ENCODE results near the gene BIN2.
"Not testable (repeated sequence)": the region's sequence is repeated elsewhere in the genome, so short reads cannot be mapped to it uniquely, and the experiment has no call there.

Gene BIN2

DNA sequence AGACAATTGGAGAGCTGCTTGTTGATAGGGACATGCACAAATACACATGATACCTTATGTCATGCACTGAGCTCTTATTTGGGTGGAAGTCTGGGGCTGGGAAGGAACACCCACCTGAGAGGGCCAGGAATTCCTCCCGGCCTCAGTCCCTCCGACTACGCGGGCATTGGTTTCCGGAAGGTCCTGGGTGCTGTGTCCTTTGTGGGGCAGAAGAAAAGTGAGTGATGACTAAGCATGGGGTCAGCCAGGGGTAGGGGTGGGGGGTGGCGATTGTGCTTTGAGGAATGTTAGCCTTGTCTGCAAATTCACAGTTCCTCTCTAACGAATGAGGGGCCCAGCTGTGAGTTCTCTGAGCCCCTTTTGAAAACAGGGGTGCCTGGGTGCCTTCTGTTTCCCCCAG is 21.7 kb upstream of the BIN2 start:
- DNase-seq: no peak

- DNase-seq: no peak
Measured at GRCh38 chr12:51343201-51343600, 19.2 kb upstream of the BIN2 start.

GRCh38 chr12:51342416-51342815 is 18.4 kb upstream of the BIN2 start:
- DNase-seq: no peak

- peak in 12 of 14 donors; percentile 21 to 74 (median 40) for DNase-seq
Measured at GRCh38 chr12:51341251-51342007, 17.5 kb upstream of the BIN2 start.

DNA sequence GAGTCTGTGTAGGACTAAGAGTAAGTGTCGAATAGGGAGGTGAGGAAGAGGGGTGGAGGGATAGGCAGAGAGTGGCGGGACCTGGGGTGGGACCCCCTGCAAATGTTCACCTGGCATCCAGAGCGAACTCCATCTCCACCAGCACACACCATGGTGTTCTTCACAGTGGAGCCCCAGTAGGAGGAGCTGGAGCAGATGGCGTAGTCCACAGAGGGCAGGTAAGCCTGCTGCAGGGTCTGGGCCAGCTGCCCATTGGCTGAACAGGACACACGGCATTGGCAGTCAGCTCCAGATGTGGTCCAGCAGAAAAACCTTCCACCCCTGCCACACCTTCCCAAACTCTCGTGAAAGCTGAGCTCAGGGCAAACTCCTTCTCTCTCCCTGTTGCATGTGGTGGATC is 15.8 kb upstream of the BIN2 start:
- DNase-seq: no peak

GRCh38 chr12:51337336-51337735 is 13.4 kb upstream of the BIN2 start:
- DNase-seq: not testable (repeated sequence)

DNA sequence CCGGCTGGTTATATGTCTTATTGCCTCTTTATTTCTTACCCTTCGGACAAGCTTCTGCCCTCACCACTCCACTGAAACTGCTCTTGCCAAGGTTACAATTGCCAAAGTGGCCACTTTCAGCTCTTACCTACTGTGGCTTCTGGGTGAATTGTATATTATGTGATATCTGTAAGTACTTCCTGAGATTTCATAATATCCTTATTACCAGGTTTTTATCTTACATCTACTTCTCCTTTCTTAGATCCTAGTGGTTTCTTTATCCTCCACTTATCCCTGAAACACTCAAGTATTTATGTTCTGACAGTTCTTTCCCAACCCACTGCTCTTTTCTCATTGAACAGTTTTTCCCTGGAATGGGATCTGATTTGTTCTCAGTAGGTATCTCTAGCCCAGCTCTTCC is 12.0 kb upstream of the BIN2 start:
- DNase-seq: no peak

GRCh38 chr12:51334764-51335163 is 10.8 kb upstream of the BIN2 start:
- no peak for DNase-seq

DNA sequence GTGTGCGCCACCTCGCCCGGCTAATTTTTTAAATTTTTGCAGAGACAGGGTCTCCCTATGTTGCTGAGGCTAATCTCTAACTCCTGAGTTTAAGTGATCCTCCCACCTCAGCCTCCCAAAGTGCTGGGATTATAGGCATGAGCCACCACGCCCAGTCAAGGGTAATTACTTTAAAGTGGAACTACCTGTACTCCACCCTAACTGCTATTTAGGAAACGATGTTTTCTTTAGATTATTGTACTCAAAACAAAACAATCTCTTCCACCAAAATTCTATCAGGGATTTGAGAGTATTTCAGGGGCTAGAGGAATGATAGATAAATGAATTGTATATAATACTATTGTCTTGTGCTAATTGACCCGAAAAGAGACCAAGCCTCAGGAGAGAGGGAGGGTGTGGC is 9.6 kb upstream of the BIN2 start:
- no peak for DNase-seq

GRCh38 chr12:51330186-51330585 is 6.2 kb upstream of the BIN2 start:
- DNase-seq: no peak

DNA sequence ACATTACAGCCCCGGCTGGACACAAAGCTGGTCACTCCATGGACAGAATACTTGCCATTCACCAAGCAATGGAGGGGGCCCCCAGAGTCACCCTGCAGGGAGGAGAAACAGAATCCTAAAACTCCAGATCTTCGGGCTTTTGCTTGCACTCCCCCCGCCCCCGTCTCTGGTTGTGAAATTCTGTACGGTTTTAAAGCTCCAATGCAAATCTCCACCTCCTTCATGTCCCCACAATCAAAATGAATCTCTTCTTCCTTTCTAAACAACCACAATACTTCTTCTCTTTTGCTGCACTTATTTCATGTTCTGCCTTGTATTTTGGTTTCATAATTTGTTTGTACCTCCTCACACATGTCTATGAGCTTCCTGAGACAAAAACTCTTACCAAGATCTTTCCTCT is 5.8 kb upstream of the BIN2 start:
- DNase-seq: no peak

DNA sequence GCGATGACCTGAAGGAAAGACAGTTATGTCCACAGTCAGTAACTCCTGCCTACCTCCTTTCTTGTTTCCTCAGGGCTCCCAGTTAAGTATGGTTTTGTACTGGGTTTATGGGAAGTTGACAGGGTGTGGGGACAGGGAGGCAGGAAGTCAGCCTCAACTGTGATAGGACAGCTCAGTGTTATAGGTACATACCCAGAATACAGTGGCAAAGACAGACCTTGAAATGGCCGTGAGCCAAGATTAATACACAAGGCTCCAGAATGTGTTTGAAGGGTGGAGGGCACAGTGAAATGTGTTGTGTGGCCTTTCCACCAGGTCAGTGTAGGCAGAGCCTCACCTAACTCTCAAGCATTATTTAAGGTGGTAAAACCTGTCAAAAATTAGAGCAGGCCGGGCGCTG is 4.6 kb upstream of the BIN2 start:
- DNase-seq: no peak

DNA sequence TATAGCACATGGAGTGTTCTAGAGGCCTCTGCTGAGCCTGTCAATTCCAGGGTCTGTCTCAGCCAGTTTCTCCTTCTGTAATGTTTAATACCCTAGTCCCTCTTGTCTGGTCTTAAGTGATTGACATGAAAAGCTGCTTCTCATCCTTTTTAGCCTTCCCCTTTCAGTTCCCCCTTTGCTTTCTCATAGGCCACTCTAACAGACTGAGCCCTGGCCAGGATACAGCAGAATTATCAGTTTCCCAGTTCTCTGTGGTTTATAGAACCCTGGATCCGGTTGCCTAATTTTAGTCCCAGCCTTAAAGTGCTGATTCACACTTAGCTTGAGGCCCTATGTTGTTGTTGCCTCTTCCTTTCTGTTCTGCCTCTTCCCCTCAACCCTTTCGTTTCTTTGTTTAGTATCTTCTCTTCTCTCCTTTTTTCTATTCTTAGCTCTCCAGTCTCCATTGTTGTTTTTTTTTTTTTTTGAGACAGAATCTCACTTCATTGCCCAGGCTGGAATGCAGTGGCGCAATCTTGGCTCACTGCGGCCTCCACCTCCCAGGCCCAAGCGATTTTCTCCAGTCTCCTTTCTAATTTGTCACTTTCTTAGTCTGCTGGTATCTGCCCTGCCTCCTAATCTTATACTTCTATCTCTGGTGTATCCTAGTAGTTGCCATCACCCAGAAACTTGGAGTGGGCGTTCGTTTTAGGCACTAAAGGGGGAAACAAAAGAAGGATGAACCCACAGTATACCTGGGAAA is 2.9 kb upstream of the BIN2 start:
- DNase-seq: peak in 5 of 14 donors; percentile 15 to 41 (median 29)

DNA sequence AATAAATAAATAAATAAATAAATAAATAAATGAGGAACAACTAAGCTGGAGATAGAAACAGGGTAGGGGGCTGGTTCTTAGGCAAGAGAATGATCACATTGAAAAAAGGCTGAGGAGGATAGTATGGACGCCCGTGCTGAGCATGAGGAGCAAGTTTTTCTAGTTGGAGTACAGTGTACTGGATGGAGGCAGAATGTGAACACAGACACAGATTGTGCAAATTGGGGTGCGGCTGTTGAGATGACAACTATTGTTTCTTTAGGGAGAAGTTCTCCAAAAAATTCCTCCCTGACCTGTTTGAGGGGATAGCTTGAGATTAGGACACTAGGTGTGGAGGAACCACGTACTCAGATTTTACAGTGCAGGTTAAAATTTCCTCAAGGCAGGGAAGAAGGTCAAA is 979 bp upstream of the BIN2 start:
- no peak for DNase-seq

DNA sequence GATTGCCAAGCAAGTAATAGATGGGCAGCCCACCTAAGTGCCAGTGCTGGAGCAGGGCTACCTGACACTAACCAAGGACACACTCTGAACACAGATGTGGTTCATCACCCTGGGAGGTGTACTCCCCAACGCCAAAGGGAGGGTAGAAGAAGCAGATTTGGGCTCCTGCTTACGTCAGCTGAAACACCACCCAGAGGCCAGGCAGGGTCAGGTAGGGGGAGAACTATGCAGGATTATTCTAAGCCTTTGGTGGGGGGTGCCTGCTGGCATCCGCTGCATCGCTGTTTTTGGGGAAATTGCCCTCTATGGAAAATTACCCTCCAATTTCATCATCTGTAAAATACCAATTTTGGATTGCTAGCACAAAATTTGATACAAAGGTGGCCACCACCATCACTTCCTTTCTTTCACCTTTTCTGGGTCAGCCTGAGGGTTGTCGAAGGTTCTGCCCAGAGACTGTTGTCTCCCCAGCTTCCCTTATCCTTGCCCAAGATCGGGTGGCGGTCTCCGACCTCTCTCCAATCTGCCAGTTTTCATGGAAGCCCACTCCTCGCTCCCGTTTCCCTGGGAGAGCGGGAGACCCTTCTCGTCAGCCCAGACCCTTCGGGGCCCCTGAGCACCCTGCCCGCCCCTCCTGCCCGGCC is 535 bp downstream of the BIN2 start:
- DNase-seq: peak in 1 of 14 donors; percentile 14

- DNase-seq: no peak
Measured at GRCh38 chr12:51322452-51322851, 1.5 kb downstream of the BIN2 start.

DNA sequence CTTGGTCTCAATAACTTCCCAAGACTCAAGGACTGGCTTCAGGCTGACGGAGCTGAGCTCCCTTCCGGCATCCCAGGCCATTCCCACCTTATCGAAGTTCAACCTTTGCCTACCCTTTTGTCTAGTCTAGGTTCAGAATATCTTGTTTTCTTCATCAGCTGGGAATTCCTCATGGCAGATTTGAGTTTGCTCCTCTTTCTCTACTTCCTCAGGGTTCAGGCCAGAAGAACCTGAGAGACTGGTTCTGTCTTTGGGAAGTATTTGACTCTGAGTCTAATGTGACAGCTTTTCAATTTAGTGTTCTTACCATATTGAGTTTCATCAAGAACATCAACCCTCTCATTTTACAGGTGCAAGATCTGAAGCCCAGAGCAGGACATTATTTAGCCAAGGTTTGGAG is 2.1 kb downstream of the BIN2 start:
- DNase-seq: no peak

DNA sequence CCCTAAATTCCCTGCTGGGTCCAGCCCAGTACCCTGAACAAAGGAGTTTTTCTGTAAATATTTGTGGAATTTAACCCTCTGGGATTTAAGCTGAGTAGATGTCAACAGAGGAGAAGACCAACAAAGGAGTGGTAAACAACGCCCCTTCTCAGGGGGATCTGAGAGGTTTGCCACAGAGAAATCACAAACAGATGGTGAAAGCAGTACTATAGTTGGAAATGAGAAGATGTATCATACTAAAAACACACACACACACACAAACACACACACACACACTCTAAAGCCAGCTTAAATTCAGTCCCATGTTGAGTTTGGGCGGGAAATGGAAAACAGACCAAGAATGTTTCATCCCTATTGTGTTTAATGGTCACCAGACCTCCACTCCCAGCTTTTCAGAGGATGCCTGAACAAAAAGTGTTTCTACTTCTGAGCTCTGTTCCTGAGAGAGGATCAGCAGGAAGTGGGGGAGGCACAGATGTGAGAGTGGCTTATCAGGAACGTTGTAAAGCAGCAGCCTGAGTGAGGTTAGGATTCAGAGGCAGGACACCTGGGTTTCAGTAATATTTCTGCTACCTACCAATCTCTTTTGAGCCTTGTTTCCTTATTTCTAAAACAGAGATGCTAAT is 3.2 kb downstream of the BIN2 start:
- no peak for DNase-seq

DNA sequence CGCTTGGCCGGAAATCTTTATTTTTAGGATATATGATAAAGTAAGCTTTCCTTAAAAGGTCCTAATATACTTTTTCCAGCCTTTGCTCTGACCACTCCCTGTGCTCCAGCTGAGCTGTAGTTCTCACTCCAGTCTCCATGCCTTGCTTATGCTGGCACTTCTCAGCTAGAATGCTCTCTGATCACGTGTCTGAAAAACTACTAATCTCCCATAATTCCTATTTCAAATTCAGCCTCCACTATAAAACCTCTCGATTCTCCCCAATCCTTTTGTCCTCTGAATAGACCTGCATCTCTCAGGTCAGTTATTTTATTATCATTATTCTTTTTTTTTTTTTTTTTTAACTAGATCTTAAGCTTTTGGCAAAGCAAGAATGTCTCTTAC is 3.7 kb downstream of the BIN2 start:
- no peak for DNase-seq

DNA sequence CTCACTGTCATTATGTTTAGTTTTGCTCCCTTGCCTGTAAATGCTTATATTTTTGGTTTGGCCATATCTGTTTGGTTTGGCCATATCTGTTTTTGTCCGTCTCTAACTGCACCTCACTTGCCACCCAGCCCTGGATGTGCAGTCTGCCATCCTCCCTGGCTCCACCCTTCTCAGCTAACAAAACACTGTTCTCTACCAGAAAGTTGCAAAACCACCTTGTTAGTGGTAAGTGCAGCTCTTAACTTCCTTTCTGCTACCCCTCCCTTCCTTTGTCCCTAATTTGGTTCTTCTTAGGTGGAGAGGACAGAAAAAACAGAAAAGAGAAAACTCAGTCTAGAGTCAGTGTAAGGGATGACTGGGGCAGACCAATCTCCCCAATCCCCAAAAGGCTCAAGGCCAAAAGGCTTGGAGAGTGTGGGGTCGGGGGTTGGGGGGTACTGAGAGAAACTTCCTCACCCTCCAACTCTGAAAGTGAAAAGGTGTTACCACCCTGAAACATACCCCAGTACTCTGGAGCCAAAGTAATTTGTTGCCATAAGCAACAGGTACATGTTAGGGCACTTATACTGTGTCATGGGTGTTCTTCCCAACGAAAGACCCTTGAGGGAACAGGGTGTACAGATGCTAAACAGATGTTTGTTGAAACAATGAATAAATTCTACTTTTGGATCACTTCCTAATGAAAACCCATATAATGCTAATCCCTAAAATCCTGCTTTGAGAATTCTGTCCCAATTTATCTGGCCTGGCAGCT is 5.0 kb downstream of the BIN2 start:
- no peak for DNase-seq

GRCh38 chr12:51318057-51318806 is 5.7 kb downstream of the BIN2 start:
- DNase-seq: not testable (repeated sequence)

DNA sequence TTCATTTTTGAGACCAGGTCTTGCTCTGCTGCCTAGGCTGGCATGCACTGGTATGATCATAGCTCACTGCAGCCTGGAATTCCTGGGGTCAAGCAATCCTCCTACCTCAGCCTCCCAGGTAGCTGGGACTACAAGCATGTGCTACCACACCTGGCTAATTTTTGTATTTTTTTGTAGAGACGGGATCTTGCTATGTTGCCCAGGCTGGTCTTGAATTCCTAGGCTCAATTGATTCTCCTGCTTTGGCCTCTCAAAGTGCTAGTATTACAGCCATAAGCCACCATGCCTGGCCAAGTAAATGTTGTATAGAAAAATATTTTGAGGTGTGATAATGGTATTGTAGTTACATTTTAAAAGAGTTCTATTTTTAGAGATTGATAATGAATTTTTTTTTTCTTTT is 12.6 kb downstream of the BIN2 start:
- DNase-seq: no peak
